HepG2 (cell line): ENCODE measurements around the gene EGFL8.

Source experiments
- CAMTA2 ChIP-seq: sonication (generic); formaldehyde crosslinking; IDR thresholded peaks from 2 replicates; pipeline ENCODE4 v1.4.0; 2020; ENCODE audit warnings: mild to moderate bottlenecking, missing genetic modification reagents, borderline replicate concordance
- CTCF ChIP-seq: sonication (generic); formaldehyde crosslinking; IDR thresholded peaks from 2 replicates; pipeline ENCODE4 v1.5.0; 2020; ENCODE audit warnings: mild to moderate bottlenecking, missing genetic modification reagents, moderate library complexity
- KDM5B ChIP-seq: sonication (generic); formaldehyde crosslinking; IDR thresholded peaks from 2 replicates; pipeline ENCODE4 v1.4.0; 2020; ENCODE audit warnings: missing genetic modification reagents, mild to moderate bottlenecking, borderline replicate concordance
- NFYB ChIP-seq: sonication (generic); formaldehyde crosslinking; IDR thresholded peaks from 2 replicates; pipeline ENCODE4 v1.4.0; 2020; ENCODE audit warnings: missing genetic modification reagents
- POLR2A ChIP-seq, 2 experiments: IDR thresholded peaks; 2 replicates each; pipeline ENCODE4 v1.6.1; 2011; ENCODE audit warnings: low read depth in 2 of 2, low read length in 2 of 2, mild to moderate bottlenecking in 1 of 2, moderate library complexity in 1 of 2; ENCODE audit not compliant: insufficient read depth in 1 of 2
- ZNF224 ChIP-seq: sonication (generic); formaldehyde crosslinking; IDR thresholded peaks from 2 replicates; pipeline ENCODE4 v1.5.0; 2020; ENCODE audit warnings: mild to moderate bottlenecking, missing genetic modification reagents
- ZNF382 ChIP-seq: sonication (generic); formaldehyde crosslinking; IDR thresholded peaks from 2 replicates; pipeline ENCODE4 v1.5.0; 2020; ENCODE audit warnings: missing genetic modification reagents, mild to moderate bottlenecking, borderline replicate concordance
- ZNF446 ChIP-seq: sonication (generic); formaldehyde crosslinking; IDR thresholded peaks from 2 replicates; pipeline ENCODE4 v1.5.0; 2020; ENCODE audit warnings: mild to moderate bottlenecking, missing genetic modification reagents
- TF ChIP-seq, protein P1 (sequence below), 2 experiments: IDR thresholded peaks; 2 replicates each; pipeline ENCODE4 v1.6.1; 2011 to 2012; ENCODE audit warnings: low read length in 2 of 2, borderline replicate concordance in 1 of 2, low read depth in 1 of 2, mild to moderate bottlenecking in 1 of 2, moderate library complexity in 1 of 2

- TF ChIP-seq ZNF224 (CRISPR knock-in tag) (no peak), NFYB (CRISPR knock-in tag) (no peak), CTCF (no peak), KDM5B (CRISPR knock-in tag) (no peak), ZNF446 (CRISPR knock-in tag) (no peak), POLR2A (IDR thresholded peaks at IDR 0.05; ENCODE audit: insufficient read depth in 1 of 2, low read depth in 2 of 2, low read length in 2 of 2) (no peak), ZNF382 (CRISPR knock-in tag) (no peak), CAMTA2 (CRISPR knock-in tag) (no peak)
- TF ChIP-seq, protein P1, sequence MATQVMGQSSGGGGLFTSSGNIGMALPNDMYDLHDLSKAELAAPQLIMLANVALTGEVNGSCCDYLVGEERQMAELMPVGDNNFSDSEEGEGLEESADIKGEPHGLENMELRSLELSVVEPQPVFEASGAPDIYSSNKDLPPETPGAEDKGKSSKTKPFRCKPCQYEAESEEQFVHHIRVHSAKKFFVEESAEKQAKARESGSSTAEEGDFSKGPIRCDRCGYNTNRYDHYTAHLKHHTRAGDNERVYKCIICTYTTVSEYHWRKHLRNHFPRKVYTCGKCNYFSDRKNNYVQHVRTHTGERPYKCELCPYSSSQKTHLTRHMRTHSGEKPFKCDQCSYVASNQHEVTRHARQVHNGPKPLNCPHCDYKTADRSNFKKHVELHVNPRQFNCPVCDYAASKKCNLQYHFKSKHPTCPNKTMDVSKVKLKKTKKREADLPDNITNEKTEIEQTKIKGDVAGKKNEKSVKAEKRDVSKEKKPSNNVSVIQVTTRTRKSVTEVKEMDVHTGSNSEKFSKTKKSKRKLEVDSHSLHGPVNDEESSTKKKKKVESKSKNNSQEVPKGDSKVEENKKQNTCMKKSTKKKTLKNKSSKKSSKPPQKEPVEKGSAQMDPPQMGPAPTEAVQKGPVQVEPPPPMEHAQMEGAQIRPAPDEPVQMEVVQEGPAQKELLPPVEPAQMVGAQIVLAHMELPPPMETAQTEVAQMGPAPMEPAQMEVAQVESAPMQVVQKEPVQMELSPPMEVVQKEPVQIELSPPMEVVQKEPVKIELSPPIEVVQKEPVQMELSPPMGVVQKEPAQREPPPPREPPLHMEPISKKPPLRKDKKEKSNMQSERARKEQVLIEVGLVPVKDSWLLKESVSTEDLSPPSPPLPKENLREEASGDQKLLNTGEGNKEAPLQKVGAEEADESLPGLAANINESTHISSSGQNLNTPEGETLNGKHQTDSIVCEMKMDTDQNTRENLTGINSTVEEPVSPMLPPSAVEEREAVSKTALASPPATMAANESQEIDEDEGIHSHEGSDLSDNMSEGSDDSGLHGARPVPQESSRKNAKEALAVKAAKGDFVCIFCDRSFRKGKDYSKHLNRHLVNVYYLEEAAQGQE (IDR thresholded peaks at IDR 0.05; ENCODE audit: borderline replicate concordance in 1 of 2, low read depth in 1 of 2, low read length in 2 of 2) = no peak
Measured at GRCh38 chr6:32158052-32158451, 6.3 kb upstream of the EGFL8 start.
